LNCaP clone FGC (cell line): ENCODE measurements around the gene RANBP9.

ENCODE experiments used
- DNase-seq: peaks from one replicate; pipeline ENCODE4 v3.0.0-alpha.2; 2011; ENCODE audit warnings: low read depth
- H3K4me3 ChIP-seq: 2 replicates; pipeline ENCODE4 v1.5.1; 2011; ENCODE audit warnings: mild to moderate bottlenecking, low read depth, low read length, control low read depth
- TF ChIP-seq, protein P1 (sequence below): IDR thresholded peaks from 2 replicates; pipeline ENCODE4 v1.5.1; 2012; ENCODE audit warnings: mild to moderate bottlenecking; ENCODE audit not compliant: control insufficient read depth, insufficient read depth; ENCODE audit errors: extremely low read depth

RANBP9 gene

DNA sequence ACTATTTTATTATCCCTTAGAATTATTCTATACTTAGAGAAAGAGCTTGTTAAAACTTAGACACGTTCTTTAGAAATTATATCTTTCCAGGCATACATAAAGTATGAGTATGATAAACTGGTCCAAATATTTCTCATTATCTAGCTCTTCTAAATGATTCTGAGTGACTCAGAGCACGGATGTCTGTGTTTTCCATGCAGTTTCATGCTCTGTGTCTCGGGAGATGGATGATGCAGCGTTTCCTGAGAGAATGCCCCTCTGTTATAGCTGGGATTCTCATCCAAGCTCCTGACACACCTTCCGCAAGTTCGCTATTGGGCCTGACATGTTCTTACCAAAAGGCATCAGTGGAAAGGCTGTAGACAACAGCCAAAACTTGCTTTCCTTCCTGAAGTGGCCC lies 117.9 kb downstream of the RANBP9 start:
- TF ChIP-seq, protein P1, sequence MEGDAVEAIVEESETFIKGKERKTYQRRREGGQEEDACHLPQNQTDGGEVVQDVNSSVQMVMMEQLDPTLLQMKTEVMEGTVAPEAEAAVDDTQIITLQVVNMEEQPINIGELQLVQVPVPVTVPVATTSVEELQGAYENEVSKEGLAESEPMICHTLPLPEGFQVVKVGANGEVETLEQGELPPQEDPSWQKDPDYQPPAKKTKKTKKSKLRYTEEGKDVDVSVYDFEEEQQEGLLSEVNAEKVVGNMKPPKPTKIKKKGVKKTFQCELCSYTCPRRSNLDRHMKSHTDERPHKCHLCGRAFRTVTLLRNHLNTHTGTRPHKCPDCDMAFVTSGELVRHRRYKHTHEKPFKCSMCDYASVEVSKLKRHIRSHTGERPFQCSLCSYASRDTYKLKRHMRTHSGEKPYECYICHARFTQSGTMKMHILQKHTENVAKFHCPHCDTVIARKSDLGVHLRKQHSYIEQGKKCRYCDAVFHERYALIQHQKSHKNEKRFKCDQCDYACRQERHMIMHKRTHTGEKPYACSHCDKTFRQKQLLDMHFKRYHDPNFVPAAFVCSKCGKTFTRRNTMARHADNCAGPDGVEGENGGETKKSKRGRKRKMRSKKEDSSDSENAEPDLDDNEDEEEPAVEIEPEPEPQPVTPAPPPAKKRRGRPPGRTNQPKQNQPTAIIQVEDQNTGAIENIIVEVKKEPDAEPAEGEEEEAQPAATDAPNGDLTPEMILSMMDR: no peak
- no peak for DNase-seq
- no peak overlapping the region for H3K4me3 ChIP-seq

- TF ChIP-seq, protein P1: no peak
- no peak for DNase-seq
These were observed 118.5 kb downstream of the RANBP9 start for GRCh38 chr6:13593103-13593502.

DNA sequence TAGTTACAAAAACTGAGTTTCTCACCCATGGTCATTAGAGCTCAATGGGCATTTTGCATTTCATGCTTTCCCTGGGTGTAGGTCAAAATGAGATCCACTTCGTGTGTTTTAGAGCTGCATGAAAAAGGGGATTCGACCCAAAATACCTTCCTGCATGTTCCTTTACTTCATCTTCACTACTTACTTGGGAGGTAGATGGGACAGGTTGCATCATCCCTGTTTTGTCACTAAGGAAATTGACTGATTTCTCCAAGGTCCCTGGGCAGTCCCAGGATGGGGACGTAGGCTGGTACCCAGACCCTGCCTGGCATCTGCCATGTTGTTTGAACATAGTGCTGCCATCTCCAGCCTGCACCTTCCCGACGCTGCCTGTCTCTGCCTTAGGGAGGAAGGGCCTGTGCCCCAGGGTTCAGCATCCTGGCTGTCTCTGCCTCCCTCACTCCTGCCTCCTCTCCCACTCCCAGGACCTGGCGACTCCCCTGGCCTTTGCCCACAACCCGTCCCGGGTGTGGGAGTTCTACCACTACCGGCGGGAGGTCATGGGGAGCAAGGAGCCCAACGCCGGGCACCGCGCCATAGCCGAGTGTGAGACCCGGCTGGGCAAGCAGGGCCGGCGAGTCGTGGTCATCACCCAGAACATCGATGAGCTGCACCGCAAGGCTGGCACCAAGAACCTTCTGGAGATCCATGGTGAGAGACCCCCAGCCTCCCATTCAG lies 120.3 kb downstream of the RANBP9 start:
- DNase-seq: no peak
- TF ChIP-seq, protein P1: no peak
- no peak overlapping the region for H3K4me3 ChIP-seq

More at GRCh38 chr6:13593103-13593502, 118.5 kb downstream of the RANBP9 start:
- H3K4me3 ChIP-seq: no peak overlapping the region

GRCh38 chr6:13590574-13591153 lies 121.0 kb downstream of the RANBP9 start:
- no peak for DNase-seq

GRCh38 chr6:13589801-13590200 lies 121.8 kb downstream of the RANBP9 start:
- no peak overlapping the region for H3K4me3 ChIP-seq
- TF ChIP-seq, protein P1: no peak
- DNase-seq: no peak

More at GRCh38 chr6:13590574-13591153, 121.0 kb downstream of the RANBP9 start:
- TF ChIP-seq, protein P1: no peak
- no peak overlapping the region for H3K4me3 ChIP-seq

- DNase-seq: no peak
- H3K4me3 ChIP-seq: no peak overlapping the region
- TF ChIP-seq, protein P1: no peak
These were observed 124.8 kb downstream of the RANBP9 start for GRCh38 chr6:13586603-13587542.
